Urothelium cell line (cell line): ENCODE measurements around the gene GNPTAB.

Experiments used
- DNase-seq: peaks from one replicate; pipeline ENCODE4 v3.0.0; 2011; ENCODE audit warnings: low spot score, mixed read lengths
- FAIRE-seq: peaks from 2 replicates; lab custom pipeline; 2011; peaks lifted over from hg19 to GRCh38; lab: Jason Lieb, UNC

GNPTAB gene

GRCh38 chr12:101697930-101698799 lies 132.6 kb downstream of the GNPTAB start:
- FAIRE-seq (no peak), DNase-seq (peak; percentile 12)

GRCh38 chr12:101697197-101697929 lies 133.4 kb downstream of the GNPTAB start, which contains the start of gene CHPT1:
Gene CHPT1 (plus strand): TSS chr12:101697640. CDS start chr12:101697862, 222 bp downstream.
- peak; percentile 52 for DNase-seq
- no peak for FAIRE-seq

- no peak for FAIRE-seq
- no peak for DNase-seq
Measured at GRCh38 chr12:101696251-101697196, 134.2 kb downstream of the GNPTAB start.

GRCh38 chr12:101695706-101696105 lies 135.1 kb downstream of the GNPTAB start:
- no peak for DNase-seq
- no peak for FAIRE-seq
